ENCODE measurements around the gene TRIM31.

- TF ChIP-seq, protein P1, sequence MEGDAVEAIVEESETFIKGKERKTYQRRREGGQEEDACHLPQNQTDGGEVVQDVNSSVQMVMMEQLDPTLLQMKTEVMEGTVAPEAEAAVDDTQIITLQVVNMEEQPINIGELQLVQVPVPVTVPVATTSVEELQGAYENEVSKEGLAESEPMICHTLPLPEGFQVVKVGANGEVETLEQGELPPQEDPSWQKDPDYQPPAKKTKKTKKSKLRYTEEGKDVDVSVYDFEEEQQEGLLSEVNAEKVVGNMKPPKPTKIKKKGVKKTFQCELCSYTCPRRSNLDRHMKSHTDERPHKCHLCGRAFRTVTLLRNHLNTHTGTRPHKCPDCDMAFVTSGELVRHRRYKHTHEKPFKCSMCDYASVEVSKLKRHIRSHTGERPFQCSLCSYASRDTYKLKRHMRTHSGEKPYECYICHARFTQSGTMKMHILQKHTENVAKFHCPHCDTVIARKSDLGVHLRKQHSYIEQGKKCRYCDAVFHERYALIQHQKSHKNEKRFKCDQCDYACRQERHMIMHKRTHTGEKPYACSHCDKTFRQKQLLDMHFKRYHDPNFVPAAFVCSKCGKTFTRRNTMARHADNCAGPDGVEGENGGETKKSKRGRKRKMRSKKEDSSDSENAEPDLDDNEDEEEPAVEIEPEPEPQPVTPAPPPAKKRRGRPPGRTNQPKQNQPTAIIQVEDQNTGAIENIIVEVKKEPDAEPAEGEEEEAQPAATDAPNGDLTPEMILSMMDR (IDR thresholded peaks at IDR 0.05) = no peak
- TF ChIP-seq POLR2A (IDR thresholded peaks at IDR 0.05) = no peak
Measured at GRCh38 chr6:30143780-30144179, 30.9 kb upstream of the TRIM31 start.

Data from body of pancreas (tissue), 4 donors.